Measurements from ENCODE around the gene PROSER3. TPM values are rescaled to one million over a fixed set of nuclear protein-coding genes. Genes with fewer than 3 reads are reported as not detected.

PROSER3 gene
- total and polyA plus RNA-seq, 2 of the 4 experiments (the other 2 are of a cell fraction), result 5.4 to 21.8 TPM

- dilution Hi-C loops (cut with HindIII; ENCODE audit: low sequenced_read_pairs, unreplicated experiment) (no loop called here), in situ Hi-C loops (cut with MboI; ENCODE audit: low sequenced_read_pairs) (no loop called here), intact Hi-C loops (cut with micrococcal nuclease) (no loop called here)
- Histone ChIP-seq H3K4ac (ENCODE audit: low read depth, low read length) (no peak overlapping the region), H3K79me1 (ENCODE audit: low read depth in 1 of 2, low read length in 2 of 2) (peaks cover 7 to 18% of the 10 kb centered on the region in 2 experiments), H3K27me3 (ENCODE audit: control insufficient read depth, insufficient read depth, low read length) (no peaks in the 10 kb centered on the region), H3K14ac (replicated peaks; ENCODE audit: low read depth, low read length) (no peak overlapping the region), H2AK5ac (ENCODE audit: low read depth, low read length) (no peak overlapping the region), H3K56ac (ENCODE audit: extremely low read depth, insufficient read depth, low read length) (no peak overlapping the region), H3K18ac (ENCODE audit: low read depth, low read length) (no peak overlapping the region), H4K8ac (ENCODE audit: low read depth in 2 of 2, low read length in 2 of 2) (no peak overlapping the region), H4K5ac (ENCODE audit: low read depth, low read length) (no peak overlapping the region), H4K91ac (ENCODE audit: insufficient read depth, low read depth, low read length) (no peak overlapping the region), H3K9ac (ENCODE audit: low read depth, low read length) (no peak overlapping the region), H2BK20ac (ENCODE audit: low read depth, low read length) (no peak overlapping the region), H2BK5ac (ENCODE audit: low read depth, low read length, poor library complexity, severe bottlenecking) (no peak overlapping the region), H3K27ac (ENCODE audit: insufficient read depth, low read length) (no peak overlapping the region), H3K9me1 (ENCODE audit: insufficient read depth, low read length) (peaks cover 6% of the 10 kb centered on the region; the same call in 1 of the 2 replicates), H3K9me3 (ENCODE audit: control insufficient read depth, insufficient read depth, low read length) (no peaks in the 10 kb centered on the region), H3K4me1 (ENCODE audit: control insufficient read depth, insufficient read depth, low read length) (peaks cover 6% of the 10 kb centered on the region), H2AFZ (replicated peaks; ENCODE audit: low read length, poor library complexity) (no peak overlapping the region), H3K36me3 (ENCODE audit: control insufficient read depth, insufficient read depth, low read length) (peaks cover 16% of the 10 kb centered on the region), H2BK120ac (ENCODE audit: low read depth, low read length) (no peak overlapping the region), H3K4me2 (ENCODE audit: low read depth, low read length) (no peak overlapping the region), H2BK15ac (ENCODE audit: low read depth, low read length) (no peak overlapping the region), H3K23ac (ENCODE audit: low read depth, low read length) (no peak overlapping the region), H3K4me3 (ENCODE audit: insufficient read depth, low read depth, low read length) (no peak overlapping the region), H2AK9ac (replicated peaks; ENCODE audit: low read depth, low read length, poor library complexity) (no peak overlapping the region), H4K20me1 (ENCODE audit: insufficient read depth, low read length) (no peaks in the 10 kb centered on the region)
- ChIA-PET CTCF (no interaction called here), POLR2A (ENCODE audit: unreplicated experiment) (no interaction called here)
- ATAC-seq (ENCODE audit: low read depth) (no peak), DNase-seq (no peak)
- no peak for TF ChIP-seq ELK1 (IDR thresholded peaks at IDR 0.05; ENCODE audit: borderline replicate concordance, low read depth, low read length)
- no peak for TF ChIP-seq MXI1 (IDR thresholded peaks at IDR 0.05; ENCODE audit: borderline replicate concordance, low read depth, low read length)
- no peak for TF ChIP-seq RAD21 (IDR thresholded peaks at IDR 0.05; ENCODE audit: low read length)
- no peak for TF ChIP-seq FOS (IDR thresholded peaks at IDR 0.05; ENCODE audit: low read depth, low read length)
- no peak for TF ChIP-seq BHLHE40 (IDR thresholded peaks at IDR 0.05; ENCODE audit: low read depth, low read length)
- TF ChIP-seq NFE2L2 (IDR thresholded peaks at IDR 0.05; ENCODE audit: low read depth, low read length), result no peak
- TF ChIP-seq, protein P1, sequence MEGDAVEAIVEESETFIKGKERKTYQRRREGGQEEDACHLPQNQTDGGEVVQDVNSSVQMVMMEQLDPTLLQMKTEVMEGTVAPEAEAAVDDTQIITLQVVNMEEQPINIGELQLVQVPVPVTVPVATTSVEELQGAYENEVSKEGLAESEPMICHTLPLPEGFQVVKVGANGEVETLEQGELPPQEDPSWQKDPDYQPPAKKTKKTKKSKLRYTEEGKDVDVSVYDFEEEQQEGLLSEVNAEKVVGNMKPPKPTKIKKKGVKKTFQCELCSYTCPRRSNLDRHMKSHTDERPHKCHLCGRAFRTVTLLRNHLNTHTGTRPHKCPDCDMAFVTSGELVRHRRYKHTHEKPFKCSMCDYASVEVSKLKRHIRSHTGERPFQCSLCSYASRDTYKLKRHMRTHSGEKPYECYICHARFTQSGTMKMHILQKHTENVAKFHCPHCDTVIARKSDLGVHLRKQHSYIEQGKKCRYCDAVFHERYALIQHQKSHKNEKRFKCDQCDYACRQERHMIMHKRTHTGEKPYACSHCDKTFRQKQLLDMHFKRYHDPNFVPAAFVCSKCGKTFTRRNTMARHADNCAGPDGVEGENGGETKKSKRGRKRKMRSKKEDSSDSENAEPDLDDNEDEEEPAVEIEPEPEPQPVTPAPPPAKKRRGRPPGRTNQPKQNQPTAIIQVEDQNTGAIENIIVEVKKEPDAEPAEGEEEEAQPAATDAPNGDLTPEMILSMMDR (conservative IDR thresholded peaks at IDR 0.05; ENCODE audit: low read depth, low read length), result no peak
- no peak for TF ChIP-seq CHD1 (IDR thresholded peaks at IDR 0.05; ENCODE audit: low read depth, low read length)
- TF ChIP-seq POLR2A (IDR thresholded peaks at IDR 0.05; ENCODE audit: low read depth, low read length), result no peak
- no peak for TF ChIP-seq RCOR1 (IDR thresholded peaks at IDR 0.05; ENCODE audit: insufficient replicate concordance, low read length)
- TF ChIP-seq RFX5 (IDR thresholded peaks at IDR 0.05; ENCODE audit: low read depth, low read length), result no peak
- no peak for TF ChIP-seq MAZ (IDR thresholded peaks at IDR 0.05; ENCODE audit: borderline replicate concordance, low read depth, low read length)
- no peak for TF ChIP-seq MAFK (IDR thresholded peaks at IDR 0.05; ENCODE audit: low read depth, low read length)
- TF ChIP-seq SMC3 (IDR thresholded peaks at IDR 0.05; ENCODE audit: low read depth, low read length), result no peak
- TF ChIP-seq, protein P2, sequence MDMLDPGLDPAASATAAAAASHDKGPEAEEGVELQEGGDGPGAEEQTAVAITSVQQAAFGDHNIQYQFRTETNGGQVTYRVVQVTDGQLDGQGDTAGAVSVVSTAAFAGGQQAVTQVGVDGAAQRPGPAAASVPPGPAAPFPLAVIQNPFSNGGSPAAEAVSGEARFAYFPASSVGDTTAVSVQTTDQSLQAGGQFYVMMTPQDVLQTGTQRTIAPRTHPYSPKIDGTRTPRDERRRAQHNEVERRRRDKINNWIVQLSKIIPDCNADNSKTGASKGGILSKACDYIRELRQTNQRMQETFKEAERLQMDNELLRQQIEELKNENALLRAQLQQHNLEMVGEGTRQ (IDR thresholded peaks at IDR 0.05; ENCODE audit: low read depth, low read length), result no peak
- TF ChIP-seq CEBPB (IDR thresholded peaks at IDR 0.05; ENCODE audit: low read depth, low read length), result no peak
- no TSS peak for BruUV-seq (replicated peaks)
- WGBS, 2 experiments (ENCODE audit: extremely low coverage in 2 of 2, insufficient read length in 1 of 2), result 93% methylated on average over 3 of the region's 8 CpGs; no CpG with 5 or more reads in 1 of the 2 experiments
These were observed 21.1 kb downstream of the PROSER3 start for GRCh38 chr19:35779033-35779432.

All from IMR-90 (cell line).